Type B pancreatic cell (in vitro differentiated cells): ENCODE data around the gene ZC3H7B. TPM values are rescaled to one million over a fixed set of nuclear protein-coding genes. Genes with fewer than 3 reads are reported as not detected.
"Not testable (repeated sequence)": the region's sequence is repeated elsewhere in the genome, so short reads cannot be mapped to it uniquely, and the experiment has no call there.

Experiments used
- DNase-seq: peaks from one replicate; pipeline ENCODE4 v3.0.0; 2021; ENCODE audit warnings: mixed read lengths; ENCODE audit not compliant: unreplicated experiment; ENCODE audit errors: extremely low spot score
- H3K27ac Mint-ChIP-seq: 2 replicates; pipeline ENCODE4 v1.8.0; 2021; ENCODE audit warnings: mild to moderate bottlenecking, mixed read lengths
- H3K27me3 Mint-ChIP-seq: 2 replicates; pipeline ENCODE4 v1.8.0; 2021; ENCODE audit warnings: mixed read lengths
- H3K36me3 Mint-ChIP-seq: 2 replicates; pipeline ENCODE4 v1.8.0; 2021; ENCODE audit warnings: mixed read lengths
- H3K4me1 Mint-ChIP-seq: one replicate; pipeline ENCODE4 v1.8.0; 2021; ENCODE audit warnings: mixed read lengths; ENCODE audit not compliant: unreplicated experiment
- H3K4me3 Mint-ChIP-seq: 2 replicates; pipeline ENCODE4 v1.8.0; 2021; ENCODE audit warnings: mild to moderate bottlenecking, mixed read lengths
- H3K9me3 Mint-ChIP-seq: 2 replicates; pipeline ENCODE4 v1.8.0; 2021; ENCODE audit warnings: mixed read lengths
- CTCF ChIP-seq: fragments of 200-600 bp; sonication (generic); conservative IDR thresholded peaks from 2 replicates; pipeline ENCODE4 v1.5.0; 2021; ENCODE audit warnings: antibody characterized with exemption, mild to moderate bottlenecking
- total RNA-seq: library from RNA; stranded (reverse); gene quantifications from 2 replicates; pipeline ENCODE4 v1.2.1, GENCODE V29; 2021; ENCODE audit warnings: low replicate concordance

The ZC3H7B gene
- total RNA-seq, 1 donor from 2014 or later: 74.3 TPM

- peak overlapping the region; percentile 79 for H3K4me3 Mint-ChIP-seq
- H3K4me1 Mint-ChIP-seq: peaks cover 19% of the 10 kb centered on the region
- no peaks in the 10 kb centered on the region for H3K9me3 Mint-ChIP-seq
- H3K36me3 Mint-ChIP-seq: peaks cover 3% of the 10 kb centered on the region
- H3K27me3 Mint-ChIP-seq: no peaks in the 10 kb centered on the region
- peak overlapping the region; percentile 89 for H3K27ac Mint-ChIP-seq
- TF ChIP-seq CTCF: no peak
- DNase-seq: no peak
Observed at GRCh38 chr22:41288245-41288946, 12.9 kb upstream of the ZC3H7B start.

GRCh38 chr22:41289671-41290070 lies 11.7 kb upstream of the ZC3H7B start:
- Mint-ChIP-seq H3K36me3 (no peaks in the 10 kb centered on the region), H3K9me3 (no peaks in the 10 kb centered on the region), H3K27ac (peak overlapping the region; percentile 61), H3K27me3 (no peaks in the 10 kb centered on the region), H3K4me3 (no peak overlapping the region), H3K4me1 (peaks cover 19% of the 10 kb centered on the region)
- TF ChIP-seq CTCF: no peak
- DNase-seq: no peak

- DNase-seq: no peak
- peaks cover 19% of the 10 kb centered on the region for H3K4me1 Mint-ChIP-seq
- no peaks in the 10 kb centered on the region for H3K36me3 Mint-ChIP-seq
- H3K9me3 Mint-ChIP-seq: no peaks in the 10 kb centered on the region
- H3K27me3 Mint-ChIP-seq: no peaks in the 10 kb centered on the region
- H3K4me3 Mint-ChIP-seq: no peak overlapping the region
- TF ChIP-seq CTCF: no peak
- no peak overlapping the region for H3K27ac Mint-ChIP-seq
Observed at GRCh38 chr22:41290262-41291221, 10.8 kb upstream of the ZC3H7B start.

- not testable (repeated sequence) for H3K27ac Mint-ChIP-seq, H3K27me3 Mint-ChIP-seq, H3K4me3 Mint-ChIP-seq, H3K9me3 Mint-ChIP-seq, H3K4me1 Mint-ChIP-seq, H3K36me3 Mint-ChIP-seq, DNase-seq
Observed at GRCh38 chr22:41294816-41295215, 6.5 kb upstream of the ZC3H7B start.

GRCh38 chr22:41296826-41297667 lies 4.3 kb upstream of the ZC3H7B start:
- Mint-ChIP-seq H3K27me3 (no peaks in the 10 kb centered on the region), H3K4me1 (peaks cover 5% of the 10 kb centered on the region), H3K27ac (no peak overlapping the region), H3K36me3 (no peaks in the 10 kb centered on the region), H3K9me3 (no peaks in the 10 kb centered on the region), H3K4me3 (no peak overlapping the region)
- TF ChIP-seq CTCF: no peak
- DNase-seq: no peak
